KMS-11 (cell line): ENCODE data around the gene TGFBR1.

ENCODE experiments used
- H2AFZ ChIP-seq: fragments of 200-600 bp; sonication (generic); 2 replicates; pipeline ENCODE4 v1.6.1; 2016; ENCODE audit warnings: antibody characterized with exemption, mixed run types, low read depth
- H3K27ac ChIP-seq: fragments of 200-600 bp; sonication (generic); 2 replicates; pipeline ENCODE4 v1.6.1; 2016; ENCODE audit warnings: mild to moderate bottlenecking, mixed run types
- H3K27me3 ChIP-seq: fragments of 200-600 bp; sonication (generic); 2 replicates; pipeline ENCODE4 v1.6.1; 2017; ENCODE audit warnings: mild to moderate bottlenecking, low read depth, mixed run types, moderate library complexity; ENCODE audit not compliant: insufficient read depth
- H3K36me3 ChIP-seq: fragments of 200-600 bp; sonication (generic); 2 replicates; pipeline ENCODE4 v1.6.1; 2017; ENCODE audit warnings: mild to moderate bottlenecking, mixed run types; ENCODE audit not compliant: insufficient read depth
- H3K4me1 ChIP-seq: fragments of 200-600 bp; sonication (generic); 2 replicates; pipeline ENCODE4 v1.6.1; 2016; ENCODE audit warnings: mild to moderate bottlenecking, low read depth, mixed run types; ENCODE audit not compliant: poor library complexity, severe bottlenecking
- H3K4me2 ChIP-seq: fragments of 200-600 bp; sonication (generic); 2 replicates; pipeline ENCODE4 v1.7.0; 2016; ENCODE audit warnings: mild to moderate bottlenecking, mixed run types
- H3K4me3 ChIP-seq: fragments of 200-600 bp; sonication (generic); IDR thresholded peaks from 2 replicates; pipeline ENCODE4 v1.6.1; 2017; ENCODE audit warnings: low read depth, low read length, mixed read lengths; ENCODE audit not compliant: insufficient read depth
- H3K79me2 ChIP-seq: fragments of 200-600 bp; sonication (generic); 2 replicates; pipeline ENCODE4 v1.6.1; 2016; ENCODE audit warnings: low read depth, mixed run types; ENCODE audit not compliant: insufficient read depth
- H3K9ac ChIP-seq: fragments of 200-600 bp; sonication (generic); 2 replicates; pipeline ENCODE4 v1.6.1; 2016; ENCODE audit warnings: mild to moderate bottlenecking, mixed run types
- H4K20me1 ChIP-seq: fragments of 200-600 bp; sonication (generic); 2 replicates; pipeline ENCODE4 v1.6.1; 2016; ENCODE audit warnings: mild to moderate bottlenecking, mixed run types; ENCODE audit not compliant: insufficient read depth
- TF ChIP-seq, protein P1 (sequence below): fragments of 200-600 bp; sonication (generic); conservative IDR thresholded peaks from 2 replicates; pipeline ENCODE4 v1.6.1; 2017; ENCODE audit warnings: low read depth, mild to moderate bottlenecking, antibody characterized with exemption, low read length, moderate library complexity, mixed read lengths

TGFBR1 gene

DNA sequence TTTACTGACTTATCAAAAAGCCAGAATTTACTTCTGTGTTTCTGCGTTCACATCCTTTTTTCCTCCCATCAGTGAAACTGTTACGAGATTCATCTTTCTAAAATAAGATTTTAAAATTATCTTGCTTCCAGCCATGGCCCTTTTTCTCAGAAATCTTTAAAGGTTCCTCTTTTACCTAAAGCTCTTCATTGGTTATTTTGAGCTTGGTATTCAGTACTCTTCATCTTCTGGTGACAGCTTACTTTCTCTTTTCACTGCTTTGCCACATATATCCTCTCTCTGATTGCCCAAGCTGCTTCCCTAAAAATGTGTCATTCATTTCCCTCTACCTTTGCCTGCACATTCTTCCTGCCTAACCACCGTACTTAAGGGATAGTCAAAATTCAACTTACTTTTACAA, 32.3 kb downstream of the TGFBR1 start:
- Histone ChIP-seq H3K27ac (no peak overlapping the region), H3K4me3 (no peak overlapping the region), H3K4me1 (peaks cover 13% of the 10 kb centered on the region), H3K27me3 (no peaks in the 10 kb centered on the region), H3K4me2 (no peak overlapping the region), H2AFZ (no peak overlapping the region), H3K9ac (no peak overlapping the region), H4K20me1 (no peaks in the 10 kb centered on the region), H3K79me2 (no peaks in the 10 kb centered on the region), H3K36me3 (no peaks in the 10 kb centered on the region)
- TF ChIP-seq, protein P1, sequence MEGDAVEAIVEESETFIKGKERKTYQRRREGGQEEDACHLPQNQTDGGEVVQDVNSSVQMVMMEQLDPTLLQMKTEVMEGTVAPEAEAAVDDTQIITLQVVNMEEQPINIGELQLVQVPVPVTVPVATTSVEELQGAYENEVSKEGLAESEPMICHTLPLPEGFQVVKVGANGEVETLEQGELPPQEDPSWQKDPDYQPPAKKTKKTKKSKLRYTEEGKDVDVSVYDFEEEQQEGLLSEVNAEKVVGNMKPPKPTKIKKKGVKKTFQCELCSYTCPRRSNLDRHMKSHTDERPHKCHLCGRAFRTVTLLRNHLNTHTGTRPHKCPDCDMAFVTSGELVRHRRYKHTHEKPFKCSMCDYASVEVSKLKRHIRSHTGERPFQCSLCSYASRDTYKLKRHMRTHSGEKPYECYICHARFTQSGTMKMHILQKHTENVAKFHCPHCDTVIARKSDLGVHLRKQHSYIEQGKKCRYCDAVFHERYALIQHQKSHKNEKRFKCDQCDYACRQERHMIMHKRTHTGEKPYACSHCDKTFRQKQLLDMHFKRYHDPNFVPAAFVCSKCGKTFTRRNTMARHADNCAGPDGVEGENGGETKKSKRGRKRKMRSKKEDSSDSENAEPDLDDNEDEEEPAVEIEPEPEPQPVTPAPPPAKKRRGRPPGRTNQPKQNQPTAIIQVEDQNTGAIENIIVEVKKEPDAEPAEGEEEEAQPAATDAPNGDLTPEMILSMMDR, result no peak

DNA sequence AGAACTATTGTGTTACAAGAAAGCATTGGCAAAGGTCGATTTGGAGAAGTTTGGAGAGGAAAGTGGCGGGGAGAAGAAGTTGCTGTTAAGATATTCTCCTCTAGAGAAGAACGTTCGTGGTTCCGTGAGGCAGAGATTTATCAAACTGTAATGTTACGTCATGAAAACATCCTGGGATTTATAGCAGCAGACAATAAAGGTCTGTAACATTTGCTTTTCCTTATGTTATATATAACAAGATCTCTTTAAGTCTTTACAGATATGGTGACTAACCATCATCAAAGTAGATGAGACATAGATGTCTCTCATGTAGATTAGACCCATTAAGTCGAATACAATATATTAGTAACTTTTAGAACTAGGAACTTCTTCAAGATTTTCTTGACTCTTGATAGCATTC, 33.0 kb downstream of the TGFBR1 start:
- Histone ChIP-seq H3K79me2 (no peaks in the 10 kb centered on the region), H3K27me3 (no peaks in the 10 kb centered on the region), H3K27ac (no peak overlapping the region), H3K4me3 (no peak overlapping the region), H4K20me1 (no peaks in the 10 kb centered on the region), H3K9ac (no peak overlapping the region), H3K36me3 (no peaks in the 10 kb centered on the region), H2AFZ (no peak overlapping the region), H3K4me1 (peaks cover 12% of the 10 kb centered on the region), H3K4me2 (no peak overlapping the region)
- TF ChIP-seq, protein P1, result no peak

DNA sequence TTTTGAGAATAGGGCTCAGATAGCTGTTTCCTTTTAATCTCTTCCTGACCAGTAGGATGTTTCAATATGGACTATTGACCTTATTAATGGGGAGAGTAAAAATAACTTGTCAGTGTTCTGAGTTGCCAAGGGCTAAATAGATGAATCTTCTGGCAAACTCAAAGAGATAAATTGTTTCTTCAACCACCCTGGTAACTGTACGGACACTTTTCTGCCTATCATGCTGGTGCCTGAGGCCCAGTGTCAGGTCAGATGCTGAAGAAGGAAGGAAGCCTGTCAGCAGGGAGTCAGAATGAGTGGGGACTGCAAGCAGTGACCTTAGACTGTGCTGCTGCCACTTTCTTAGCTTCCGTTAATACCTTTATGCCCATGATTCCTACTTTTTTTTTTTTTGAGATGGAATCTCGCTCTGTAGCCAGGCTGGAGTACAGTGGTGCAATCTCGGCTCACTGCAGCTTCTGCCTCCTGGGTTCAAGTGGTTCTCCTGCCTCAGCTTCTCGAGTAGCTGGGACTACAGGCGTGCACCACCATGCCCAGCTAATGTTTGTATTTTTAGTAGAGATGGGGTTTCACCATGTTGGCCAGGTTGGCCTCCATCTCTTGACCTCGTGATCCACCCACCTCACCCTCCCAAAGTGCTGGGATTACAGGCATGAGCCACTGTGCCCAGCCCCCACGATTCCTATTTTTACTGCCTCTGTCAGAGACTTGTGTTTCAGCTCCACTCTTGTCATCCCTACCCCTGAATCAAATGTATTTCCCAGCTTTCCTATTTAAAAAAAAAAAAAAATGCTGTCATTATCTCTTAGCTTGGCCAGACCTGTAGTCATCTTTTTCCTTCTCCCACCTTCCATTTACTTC, 33.7 kb downstream of the TGFBR1 start:
- no peaks in the 10 kb centered on the region for H3K27me3 ChIP-seq
- TF ChIP-seq, protein P1, result no peak
- no peak overlapping the region for H3K27ac ChIP-seq
- H3K4me2 ChIP-seq, result no peak overlapping the region
- H3K9ac ChIP-seq, result no peak overlapping the region
- no peaks in the 10 kb centered on the region for H3K79me2 ChIP-seq
- H2AFZ ChIP-seq, result no peak overlapping the region
- no peaks in the 10 kb centered on the region for H3K36me3 ChIP-seq
- H3K4me3 ChIP-seq, result no peak overlapping the region
- H4K20me1 ChIP-seq, result no peaks in the 10 kb centered on the region
- peaks cover 9% of the 10 kb centered on the region for H3K4me1 ChIP-seq

DNA sequence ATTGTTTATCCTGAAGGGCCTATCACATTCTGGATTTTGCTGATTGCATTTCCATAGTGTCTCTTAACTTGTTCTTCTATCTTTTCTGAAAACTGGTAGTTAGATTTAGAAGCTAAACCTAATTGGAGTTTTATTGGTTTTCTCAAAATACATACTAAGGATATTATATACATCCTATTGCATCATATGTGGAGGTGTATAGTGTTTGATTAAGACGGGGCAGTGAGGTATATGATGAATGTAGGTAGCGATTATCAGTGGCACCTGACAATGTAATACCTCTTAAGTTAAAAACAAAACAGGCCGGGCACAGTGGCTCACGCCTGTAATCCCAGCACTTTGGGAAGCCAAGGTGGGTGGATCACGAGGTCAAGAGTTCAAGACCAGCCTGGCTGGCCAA, 35.0 kb downstream of the TGFBR1 start:
- Histone ChIP-seq H3K4me3 (no peak overlapping the region), H3K4me1 (peaks cover 9% of the 10 kb centered on the region), H3K9ac (no peak overlapping the region), H2AFZ (no peak overlapping the region), H4K20me1 (no peaks in the 10 kb centered on the region), H3K36me3 (no peaks in the 10 kb centered on the region), H3K27me3 (no peaks in the 10 kb centered on the region), H3K79me2 (no peaks in the 10 kb centered on the region), H3K27ac (no peak overlapping the region), H3K4me2 (no peak overlapping the region)
- TF ChIP-seq, protein P1, result no peak
